ENCODE results near the gene EBF4. TPM values are rescaled to one million over a fixed set of nuclear protein-coding genes. Genes with fewer than 3 reads are reported as not detected.

EBF4 gene
- total and polyA plus RNA-seq, 10 of the 15 experiments (the other 5 are each of a cell fraction or from before 2014, with no cell fraction given) = 0.13 TPM; not detected in 9

DNA sequence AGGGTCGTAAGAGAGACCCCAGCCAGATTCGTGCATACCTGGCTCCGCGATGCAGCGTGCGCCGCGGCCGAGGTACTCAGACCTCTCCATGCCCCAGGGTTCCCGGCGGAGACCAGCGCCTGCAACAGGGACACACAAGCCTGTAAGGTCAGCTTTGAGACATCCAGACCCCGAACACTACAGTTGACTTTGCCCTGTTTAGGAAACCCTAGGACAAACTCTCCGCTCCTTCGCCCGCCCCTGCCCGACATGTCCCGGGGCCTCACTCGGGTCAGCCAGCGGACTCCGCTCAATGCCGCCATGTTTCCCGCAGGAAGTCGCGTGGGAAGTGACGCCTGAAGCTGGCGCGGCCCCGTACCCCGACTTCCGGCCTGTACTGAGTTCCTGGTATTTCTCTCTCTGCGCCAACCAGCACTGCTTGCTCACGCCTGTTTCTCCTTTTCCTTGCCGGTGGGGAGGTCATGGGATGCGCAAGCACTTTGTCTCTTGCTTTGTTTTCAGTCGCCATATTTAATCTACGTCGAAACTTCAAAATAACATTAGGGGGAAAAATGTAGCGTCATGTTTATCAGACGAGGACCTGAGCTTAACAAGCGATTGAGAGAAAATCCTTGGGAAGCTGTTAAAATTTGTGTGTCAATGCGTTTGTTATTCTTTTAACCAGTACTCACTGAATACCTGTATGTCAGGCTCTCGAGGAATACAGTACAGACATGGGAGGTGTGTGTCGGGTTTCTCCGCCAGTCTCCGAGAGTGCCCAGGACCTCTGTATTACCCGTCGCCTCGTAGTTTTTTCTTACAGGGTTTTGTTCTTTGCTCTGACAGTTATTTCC lies 28.5 kb upstream of the EBF4 start, which contains the start of gene IDH3B (continued):
- peak; percentile 71 for TF ChIP-seq SIX5 (IDR thresholded peaks at IDR 0.05; ENCODE audit: low read depth, low read length, severe bottlenecking)
- TF ChIP-seq, protein P1, sequence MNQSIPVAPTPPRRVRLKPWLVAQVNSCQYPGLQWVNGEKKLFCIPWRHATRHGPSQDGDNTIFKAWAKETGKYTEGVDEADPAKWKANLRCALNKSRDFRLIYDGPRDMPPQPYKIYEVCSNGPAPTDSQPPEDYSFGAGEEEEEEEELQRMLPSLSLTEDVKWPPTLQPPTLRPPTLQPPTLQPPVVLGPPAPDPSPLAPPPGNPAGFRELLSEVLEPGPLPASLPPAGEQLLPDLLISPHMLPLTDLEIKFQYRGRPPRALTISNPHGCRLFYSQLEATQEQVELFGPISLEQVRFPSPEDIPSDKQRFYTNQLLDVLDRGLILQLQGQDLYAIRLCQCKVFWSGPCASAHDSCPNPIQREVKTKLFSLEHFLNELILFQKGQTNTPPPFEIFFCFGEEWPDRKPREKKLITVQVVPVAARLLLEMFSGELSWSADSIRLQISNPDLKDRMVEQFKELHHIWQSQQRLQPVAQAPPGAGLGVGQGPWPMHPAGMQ (IDR thresholded peaks at IDR 0.05; ENCODE audit: borderline replicate concordance) = no peak
- peak; percentile 95 for TF ChIP-seq TAF1 (IDR thresholded peaks at IDR 0.05; ENCODE audit: borderline replicate concordance, low read depth, low read length)
- peak; percentile 72; the same call in 1 of the 2 replicates for TF ChIP-seq CBFB (IDR thresholded peaks at IDR 0.05; ENCODE audit: low read depth)
- peak; percentile 72; the same call in 1 of the 2 replicates for TF ChIP-seq RB1 (IDR thresholded peaks at IDR 0.05; ENCODE audit: borderline replicate concordance)
- TF ChIP-seq, protein P2, sequence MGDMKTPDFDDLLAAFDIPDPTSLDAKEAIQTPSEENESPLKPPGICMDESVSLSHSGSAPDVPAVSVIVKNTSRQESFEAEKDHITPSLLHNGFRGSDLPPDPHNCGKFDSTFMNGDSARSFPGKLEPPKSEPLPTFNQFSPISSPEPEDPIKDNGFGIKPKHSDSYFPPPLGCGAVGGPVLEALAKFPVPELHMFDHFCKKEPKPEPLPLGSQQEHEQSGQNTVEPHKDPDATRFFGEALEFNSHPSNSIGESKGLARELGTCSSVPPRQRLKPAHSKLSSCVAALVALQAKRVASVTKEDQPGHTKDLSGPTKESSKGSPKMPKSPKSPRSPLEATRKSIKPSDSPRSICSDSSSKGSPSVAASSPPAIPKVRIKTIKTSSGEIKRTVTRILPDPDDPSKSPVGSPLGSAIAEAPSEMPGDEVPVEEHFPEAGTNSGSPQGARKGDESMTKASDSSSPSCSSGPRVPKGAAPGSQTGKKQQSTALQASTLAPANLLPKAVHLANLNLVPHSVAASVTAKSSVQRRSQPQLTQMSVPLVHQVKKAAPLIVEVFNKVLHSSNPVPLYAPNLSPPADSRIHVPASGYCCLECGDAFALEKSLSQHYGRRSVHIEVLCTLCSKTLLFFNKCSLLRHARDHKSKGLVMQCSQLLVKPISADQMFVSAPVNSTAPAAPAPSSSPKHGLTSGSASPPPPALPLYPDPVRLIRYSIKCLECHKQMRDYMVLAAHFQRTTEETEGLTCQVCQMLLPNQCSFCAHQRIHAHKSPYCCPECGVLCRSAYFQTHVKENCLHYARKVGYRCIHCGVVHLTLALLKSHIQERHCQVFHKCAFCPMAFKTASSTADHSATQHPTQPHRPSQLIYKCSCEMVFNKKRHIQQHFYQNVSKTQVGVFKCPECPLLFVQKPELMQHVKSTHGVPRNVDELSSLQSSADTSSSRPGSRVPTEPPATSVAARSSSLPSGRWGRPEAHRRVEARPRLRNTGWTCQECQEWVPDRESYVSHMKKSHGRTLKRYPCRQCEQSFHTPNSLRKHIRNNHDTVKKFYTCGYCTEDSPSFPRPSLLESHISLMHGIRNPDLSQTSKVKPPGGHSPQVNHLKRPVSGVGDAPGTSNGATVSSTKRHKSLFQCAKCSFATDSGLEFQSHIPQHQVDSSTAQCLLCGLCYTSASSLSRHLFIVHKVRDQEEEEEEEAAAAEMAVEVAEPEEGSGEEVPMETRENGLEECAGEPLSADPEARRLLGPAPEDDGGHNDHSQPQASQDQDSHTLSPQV (IDR thresholded peaks at IDR 0.05) = no peak
- TF ChIP-seq ZZZ3 (IDR thresholded peaks at IDR 0.05; ENCODE audit: control insufficient read depth, insufficient read length, low read depth) = no peak
- no peak for TF ChIP-seq YBX1 (IDR thresholded peaks at IDR 0.05)
- no peak for TF ChIP-seq JUNB (IDR thresholded peaks at IDR 0.05)
- no peak for TF ChIP-seq KLF5 (IDR thresholded peaks at IDR 0.05; ENCODE audit: partially characterized antibody)
- TF ChIP-seq LARP7 (IDR thresholded peaks at IDR 0.05) = no peak
- peak; percentile 89 for TF ChIP-seq SMAD1 (IDR thresholded peaks at IDR 0.05; ENCODE audit: low read depth, partially characterized antibody)
- TF ChIP-seq KAT2A (conservative IDR thresholded peaks at IDR 0.05; ENCODE audit: control insufficient read depth, low read depth, low read length) = no peak
- no peak for TF ChIP-seq CHD4 (IDR thresholded peaks at IDR 0.05)
- TF ChIP-seq MXI1 (IDR thresholded peaks at IDR 0.05; ENCODE audit: low read depth, low read length) = peak; percentile 47
- TF ChIP-seq, protein P3, sequence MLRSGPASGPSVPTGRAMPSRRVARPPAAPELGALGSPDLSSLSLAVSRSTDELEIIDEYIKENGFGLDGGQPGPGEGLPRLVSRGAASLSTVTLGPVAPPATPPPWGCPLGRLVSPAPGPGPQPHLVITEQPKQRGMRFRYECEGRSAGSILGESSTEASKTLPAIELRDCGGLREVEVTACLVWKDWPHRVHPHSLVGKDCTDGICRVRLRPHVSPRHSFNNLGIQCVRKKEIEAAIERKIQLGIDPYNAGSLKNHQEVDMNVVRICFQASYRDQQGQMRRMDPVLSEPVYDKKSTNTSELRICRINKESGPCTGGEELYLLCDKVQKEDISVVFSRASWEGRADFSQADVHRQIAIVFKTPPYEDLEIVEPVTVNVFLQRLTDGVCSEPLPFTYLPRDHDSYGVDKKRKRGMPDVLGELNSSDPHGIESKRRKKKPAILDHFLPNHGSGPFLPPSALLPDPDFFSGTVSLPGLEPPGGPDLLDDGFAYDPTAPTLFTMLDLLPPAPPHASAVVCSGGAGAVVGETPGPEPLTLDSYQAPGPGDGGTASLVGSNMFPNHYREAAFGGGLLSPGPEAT (IDR thresholded peaks at IDR 0.05; ENCODE audit: low read depth) = peak; percentile 100
- TF ChIP-seq IKZF1 (conservative IDR thresholded peaks at IDR 0.05) = peak; percentile 85
- peak; percentile 61; the same call in 1 of the 2 replicates for TF ChIP-seq ZBED1 (IDR thresholded peaks at IDR 0.05; ENCODE audit: borderline replicate concordance)
- peak; percentile 37; the same call in 1 of the 2 replicates for TF ChIP-seq SREBF2 (IDR thresholded peaks at IDR 0.05; ENCODE audit: low read length)
- peak; percentile 51; the same call in 1 of the 2 replicates for TF ChIP-seq ZNF207 (IDR thresholded peaks at IDR 0.05; ENCODE audit: borderline replicate concordance)
- peak; percentile 58; the same call in 1 of the 2 replicates for TF ChIP-seq NR2F1 (conservative IDR thresholded peaks at IDR 0.05)
- TF ChIP-seq STAT1 (conservative IDR thresholded peaks at IDR 0.05) = peak; percentile 95; the same call in 1 of the 2 replicates
- TF ChIP-seq RBBP5 (conservative IDR thresholded peaks at IDR 0.05) = no peak
- TF ChIP-seq SMAD5 (IDR thresholded peaks at IDR 0.05; ENCODE audit: low read depth) = peak; percentile 94

Data from GM12878 (cell line).